Peyer's patch (tissue), 4 donors: ENCODE measurements around the gene ZFR2.

Experiments used
- CTCF ChIP-seq, 6 experiments: fragments of 450-650 bp in 4 of 6; fragments of 200-600 bp in 2 of 6; sonication (generic) in 1 of 6; IDR thresholded peaks; one replicate each; pipeline ENCODE4 v1.5.1; 2017 to 2019; ENCODE audit warnings: antibody characterized with exemption in 6 of 6, mild to moderate bottlenecking in 3 of 6, moderate library complexity in 1 of 6
- POLR2A ChIP-seq, 2 donors: fragments of 450-650 bp; IDR thresholded peaks; one replicate each; pipeline ENCODE4 v1.5.1; 2017; ENCODE audit warnings: antibody characterized with exemption in 2 of 2, mild to moderate bottlenecking in 2 of 2, moderate library complexity in 2 of 2

GRCh38 chr19:3821156-3821555, 47.7 kb downstream of the ZFR2 start:
- no peak for TF ChIP-seq CTCF (IDR thresholded peaks at IDR 0.05)
- no peak for TF ChIP-seq POLR2A (IDR thresholded peaks at IDR 0.05)
